ENCODE data around the gene ING3. TPM values are rescaled to one million over a fixed set of nuclear protein-coding genes. Genes with fewer than 3 reads are reported as not detected.

ING3 gene
- total and polyA plus RNA-seq, 12 donors, result 5.5 to 31.9 (median 14.4) TPM

- no peak for TF ChIP-seq POLR2A (IDR thresholded peaks at IDR 0.05)
- TF ChIP-seq CTCF (IDR thresholded peaks at IDR 0.05), result no peak
- H3K9me3 ChIP-seq (replicated peaks in 1 of 3), result no peaks in the 10 kb centered on the region
- peak overlapping the region in 2 of 5 donors; percentile 30 to 46 for H3K27ac ChIP-seq
- H3K4me3 ChIP-seq, result no peak overlapping the region
- peaks cover 9 to 55% of the 10 kb centered on the region in 2 donors for H3K4me1 ChIP-seq (replicated peaks in 1 of 2)
- intact Hi-C loops (cut with DNase I), result no loop called here
- no peak for DNase-seq
- H3K36me3 ChIP-seq (replicated peaks in 1 of 2), result no peaks in the 10 kb centered on the region
- H3K27me3 ChIP-seq, result no peaks in the 10 kb centered on the region
Measured at GRCh38 chr7:121023194-121023593, 72.6 kb downstream of the ING3 start.

GRCh38 chr7:121023683-121024511 is 73.3 kb downstream of the ING3 start:
- no peak overlapping the region for H3K4me3 ChIP-seq
- H3K27me3 ChIP-seq, result no peaks in the 10 kb centered on the region
- TF ChIP-seq CTCF (IDR thresholded peaks at IDR 0.05), result no peak
- no peak for TF ChIP-seq POLR2A (IDR thresholded peaks at IDR 0.05)
- no peaks in the 10 kb centered on the region for H3K36me3 ChIP-seq (replicated peaks in 1 of 2)
- peaks cover 9 to 49% of the 10 kb centered on the region in 2 donors for H3K4me1 ChIP-seq (replicated peaks in 1 of 2)
- H3K27ac ChIP-seq, result peak overlapping the region in 3 of 5 donors; percentile 16 to 46 (median 30)
- intact Hi-C loops (cut with DNase I), result no loop called here
- H3K9me3 ChIP-seq (replicated peaks in 1 of 3), result no peaks in the 10 kb centered on the region
- 53 to 63% (median 58%) methylated on average over 8 of the region's 8 CpGs for WGBS, 4 donors
- no peak for DNase-seq

GRCh38 chr7:121024611-121025010 is 74.0 kb downstream of the ING3 start:
- H3K4me1 ChIP-seq (replicated peaks in 1 of 2), result peaks cover 9 to 42% of the 10 kb centered on the region in 2 donors

GRCh38 chr7:121026159-121026558 is 75.6 kb downstream of the ING3 start:
- no peak for DNase-seq
- H3K4me3 ChIP-seq, result no peak overlapping the region
- no peaks in the 10 kb centered on the region for H3K36me3 ChIP-seq (replicated peaks in 1 of 2)
- TF ChIP-seq CTCF (IDR thresholded peaks at IDR 0.05) (no peak), POLR2A (IDR thresholded peaks at IDR 0.05) (no peak)
- intact Hi-C loops (cut with DNase I), result no loop called here
- H3K27ac ChIP-seq, result no peak overlapping the region
- H3K27me3 ChIP-seq, result no peaks in the 10 kb centered on the region
- H3K4me1 ChIP-seq (replicated peaks in 1 of 2), result peaks cover 6 to 28% of the 10 kb centered on the region in 2 donors
- H3K9me3 ChIP-seq (replicated peaks in 1 of 3), result no peaks in the 10 kb centered on the region
- WGBS, 4 donors, result 89 to 96% (median 95%) methylated on average over 1 of the region's 1 CpG

More at GRCh38 chr7:121024611-121025010, 74.0 kb downstream of the ING3 start:
- H3K27ac ChIP-seq, result peak overlapping the region in 1 of 5 donors; percentile 46
- no peaks in the 10 kb centered on the region for H3K36me3 ChIP-seq (replicated peaks in 1 of 2)
- H3K27me3 ChIP-seq, result no peaks in the 10 kb centered on the region
- H3K9me3 ChIP-seq (replicated peaks in 1 of 3), result no peaks in the 10 kb centered on the region
- intact Hi-C loops (cut with DNase I), result no loop called here
- DNase-seq, result no peak
- WGBS, 4 donors, result 39 to 68% (median 53%) methylated on average over 5 of the region's 5 CpGs
- TF ChIP-seq POLR2A (IDR thresholded peaks at IDR 0.05), result no peak
- TF ChIP-seq CTCF (IDR thresholded peaks at IDR 0.05), result no peak
- no peak overlapping the region for H3K4me3 ChIP-seq

All from adrenal gland (tissue), 12 donors.